Heart right ventricle (tissue), 16 donors: ENCODE measurements around the gene GAP43. TPM values are rescaled to one million over a fixed set of nuclear protein-coding genes. Genes with fewer than 3 reads are reported as not detected.

Experiments used
- ATAC-seq, 8 donors: fragments of 200-7000 bp; cut with Tn5 transposase; one replicate each; pipeline ENCODE4 v1.9.1; 2020; ENCODE audit warnings: mild to moderate bottlenecking in 8 of 8, moderate library complexity in 8 of 8, moderate number of reproducible peaks in 1 of 8
- DNase-seq, 2 donors: peaks; one replicate each; pipeline ENCODE4 v3.0.0-alpha.2; 2020
- H3K27ac ChIP-seq, 10 donors: fragments of 200-600 bp; sonication (generic) in 2 of 10; one replicate each; pipeline versions ENCODE4 v1.5.0 to v1.8.0; 2020 to 2022; ENCODE audit warnings: mild to moderate bottlenecking in 3 of 10
- H3K27me3 ChIP-seq, 7 donors: fragments of 200-600 bp; one replicate each; pipeline ENCODE4 v1.8.0; 2021 to 2022; ENCODE audit warnings: mild to moderate bottlenecking in 2 of 7
- H3K36me3 ChIP-seq, 9 donors: fragments of 200-600 bp; sonication (generic) in 1 of 9; one replicate each; pipeline versions ENCODE4 v1.5.0 to v1.8.0; 2020 to 2022; ENCODE audit warnings: mild to moderate bottlenecking in 2 of 9
- H3K4me1 ChIP-seq, 9 donors: fragments of 200-600 bp; sonication (generic) in 1 of 9; one replicate each; pipeline versions ENCODE4 v1.5.0 to v1.8.0; 2020 to 2022; ENCODE audit warnings: mild to moderate bottlenecking in 4 of 9
- H3K4me3 ChIP-seq, 10 donors: fragments of 200-600 bp; sonication (generic) in 2 of 10; one replicate each; pipeline versions ENCODE4 v1.5.0 to v1.8.0; 2020 to 2022; ENCODE audit warnings: mild to moderate bottlenecking in 7 of 10, moderate library complexity in 2 of 10
- H3K9me3 ChIP-seq, 11 donors: fragments of 200-600 bp in 10 of 11; sonication (generic) in 2 of 11; one replicate each; pipeline versions ENCODE4 v1.5.0 to v1.8.0; 2013 to 2022; ENCODE audit warnings: mild to moderate bottlenecking in 2 of 11, control low read depth in 1 of 11, moderate library complexity in 1 of 11
- CTCF ChIP-seq, 9 donors: fragments of 200-600 bp; sonication (generic) in 2 of 9; IDR thresholded peaks; one replicate each; pipeline versions ENCODE4 v1.5.0 to v1.8.0; 2021 to 2022; ENCODE audit warnings: antibody characterized with exemption in 9 of 9, mild to moderate bottlenecking in 5 of 9, moderate library complexity in 1 of 9
- WGBS, 2 donors: extraction: QIAGEN DNeasy Blood & Tissue Kit; methylation state at CpG; one replicate each; pipeline ENCODE4 v1.1.7; 2013; ENCODE audit warnings: inconsistent platforms in 1 of 2; 5-methylcytosine and 5-hydroxymethylcytosine counted together
- intact Hi-C, 10 donors: fragments of 100-400 bp; cut with DNase I; formaldehyde crosslinking; loops; one replicate each; pipeline versions ENCODE4 v1.11.1 to v1.14.2; 2022
- polyA plus RNA-seq, 2 donors: library from polyadenylated mRNA; stranded (reverse); fragments of 200-250 nt; gene quantifications; one replicate each; pipeline ENCODE4 v1.2.3, GENCODE V29; 2013
- total RNA-seq, 10 donors: library from RNA; stranded (reverse); fragmentation: NEBNext Ultra II Directional in 3 of 10; extraction: Animal tissue kit (Norgen Biotek cat#: 25700) in 3 of 10; gene quantifications; one replicate each; pipeline versions ENCODE4 v1.2.1 to v1.2.4, GENCODE V29; 2021 to 2023
- donor health status: Arrhythmogenic right ventricular cardiomyopathy.
- donor health status: ischemic (EF 13 %, LVEDD 7.1; RV severe dilation, severe dysfunction).
- donor health status: healthy with polysubstance abuse.
- donor health status: DM: no; HTN: yes; CAD: no.
- donor health status: DM: no; HTN: no; CAD: no.
- donor health status: ischemic (EF 25% LVEDD 6.9; RV normal size, moderate dysfunction).
- donor health status: ischemic (EF 25% LVEDD 5.7; RV mildly dilated, moderate dysfunction).
- donor health status: healthy.
- donor health status: DM: yes; HTN: yes; CAD: no.
- donor health status: Ischemic cardiomyopathy.
- donor health status: ischemic (EF 35%, LVEDD 5.7; RV mildly dilated, moderate dysfunction).
- donor health status: nonischemic (EF 11% LVEDD 7.7; RV severe dilation, severe dysfunction).
- donor health status: DM: yes; HTN: yes; CAD: no.
- donor health status: PGD.
- donor health status: ischemic (EF 29% LVEDD 5.4; RV normal size, mild dysfunction).
- donor health status: nonischemic (EF 23%, LVEDD 6.1; RV moderate dilation, normal function).

The GAP43 gene
- total and polyA plus RNA-seq, 12 donors, result 0.29 to 2.3 (median 0.83) TPM; not detected in 1

GRCh38 chr3:115676336-115676735, 53.0 kb downstream of the GAP43 start:
- 95% methylated on average over 9 of the region's 9 CpGs for WGBS, 2 donors
- ATAC-seq, result no peak
- DNase-seq, result no peak

GRCh38 chr3:115680803-115681345, 57.6 kb downstream of the GAP43 start:
- H3K4me3 ChIP-seq, result no peak overlapping the region
- intact Hi-C loops, result no loop called here
- no peak overlapping the region for H3K27ac ChIP-seq
- peaks cover 0 to 12% (median 0%) of the 10 kb centered on the region in 7 donors for H3K27me3 ChIP-seq
- ATAC-seq, result no peak
- WGBS, 2 donors, result 64 to 70% methylated on average over 2 of the region's 2 CpGs
- H3K36me3 ChIP-seq, result no peaks in the 10 kb centered on the region
- H3K4me1 ChIP-seq, result no peaks in the 10 kb centered on the region
- no peaks in the 10 kb centered on the region for H3K9me3 ChIP-seq
- DNase-seq, result no peak
- no peak for TF ChIP-seq CTCF (IDR thresholded peaks at IDR 0.05)

More at GRCh38 chr3:115676336-115676735, 53.0 kb downstream of the GAP43 start:
- Histone ChIP-seq H3K4me3 (no peak overlapping the region), H3K27ac (no peak overlapping the region), H3K36me3 (no peaks in the 10 kb centered on the region), H3K9me3 (no peaks in the 10 kb centered on the region), H3K4me1 (peaks cover 0 to 11% (median 0%) of the 10 kb centered on the region in 9 donors), H3K27me3 (peaks cover 0 to under 1% (median 0%) of the 10 kb centered on the region in 7 donors)
- TF ChIP-seq CTCF (IDR thresholded peaks at IDR 0.05), result no peak
- intact Hi-C loops, result loop anchor here in 1 of 10 donors (10.0 kb wide), 1 partner anchor 162 kb away; no protein-coding TSS in a partner anchor

GRCh38 chr3:115681736-115682135, 58.4 kb downstream of the GAP43 start:
- Histone ChIP-seq H3K4me3 (no peak overlapping the region), H3K9me3 (no peaks in the 10 kb centered on the region), H3K4me1 (no peaks in the 10 kb centered on the region), H3K36me3 (no peaks in the 10 kb centered on the region), H3K27me3 (peaks cover 0 to 12% (median 0%) of the 10 kb centered on the region in 7 donors), H3K27ac (no peak overlapping the region)
- ATAC-seq (no peak), DNase-seq (no peak)
- TF ChIP-seq CTCF (IDR thresholded peaks at IDR 0.05), result no peak
- intact Hi-C loops, result no loop called here

GRCh38 chr3:115683305-115683704, 60.0 kb downstream of the GAP43 start:
- DNase-seq, result no peak

More at GRCh38 chr3:115683305-115683704, 60.0 kb downstream of the GAP43 start:
- H3K4me1 ChIP-seq, result no peaks in the 10 kb centered on the region
- WGBS, 2 donors, result 87 to 92% methylated on average over 1 of the region's 1 CpG
- H3K27me3 ChIP-seq, result peaks cover 0 to 12% (median 0%) of the 10 kb centered on the region in 7 donors
- H3K9me3 ChIP-seq, result no peaks in the 10 kb centered on the region
- no peak for ATAC-seq
- H3K27ac ChIP-seq, result no peak overlapping the region
- H3K36me3 ChIP-seq, result no peaks in the 10 kb centered on the region
- intact Hi-C loops, result no loop called here
- no peak overlapping the region for H3K4me3 ChIP-seq
- no peak for TF ChIP-seq CTCF (IDR thresholded peaks at IDR 0.05)
